HG03280 (cell line): ENCODE data around the gene SLC6A7.

ENCODE experiments used
- ATAC-seq: cut with Tn5 transposase; IDR thresholded peaks from one replicate; pipeline ENCODE4 v1.9.1; 2021; ENCODE audit warnings: mild to moderate bottlenecking, moderate library complexity; ENCODE audit not compliant: unreplicated experiment

Gene SLC6A7

DNA sequence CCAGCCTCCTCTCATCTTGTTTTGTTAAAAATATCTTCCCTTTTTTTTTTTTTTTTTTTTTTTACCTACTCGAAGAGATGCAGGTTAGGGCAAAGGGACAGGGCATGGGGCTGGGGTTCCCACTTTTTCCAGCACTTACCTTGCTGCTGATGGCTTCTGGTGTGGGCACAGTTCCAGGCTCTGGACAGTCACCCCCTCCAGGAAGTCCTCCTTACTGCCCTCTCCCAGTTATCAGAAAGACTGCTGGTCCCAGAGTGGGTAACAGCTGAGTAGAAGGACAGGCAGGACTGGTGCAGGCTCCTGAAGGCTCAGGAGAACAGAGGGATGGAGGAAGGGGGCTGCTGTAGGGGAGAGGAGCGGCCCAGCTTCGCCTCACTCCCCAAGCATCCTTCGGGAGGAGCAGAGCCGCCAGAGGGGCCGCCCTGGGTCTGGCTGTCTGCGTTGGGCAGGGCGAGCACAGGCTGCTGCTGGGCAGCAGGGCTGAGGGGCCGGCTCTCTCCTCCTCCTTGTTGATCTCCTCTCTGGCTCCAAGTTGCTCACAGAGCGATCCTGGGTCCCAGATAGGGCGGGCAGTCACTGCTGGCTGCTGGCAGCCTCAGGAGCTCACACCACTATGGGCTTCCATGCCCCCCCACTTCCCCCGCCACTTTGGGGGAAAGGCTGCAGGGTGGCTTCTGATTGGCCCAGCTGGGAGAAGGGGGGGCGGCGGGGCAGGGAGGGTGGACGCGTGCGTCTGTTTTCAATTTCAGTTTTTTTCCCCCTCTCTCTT is 34.4 kb upstream of the SLC6A7 start, which contains the start of gene PDGFRB:
Gene PDGFRB (minus strand): TSS at position 588 of the 769 bp plus-strand sequence. CDS start 18,798 bp downstream, outside the sequence.
- ATAC-seq = no peak

DNA sequence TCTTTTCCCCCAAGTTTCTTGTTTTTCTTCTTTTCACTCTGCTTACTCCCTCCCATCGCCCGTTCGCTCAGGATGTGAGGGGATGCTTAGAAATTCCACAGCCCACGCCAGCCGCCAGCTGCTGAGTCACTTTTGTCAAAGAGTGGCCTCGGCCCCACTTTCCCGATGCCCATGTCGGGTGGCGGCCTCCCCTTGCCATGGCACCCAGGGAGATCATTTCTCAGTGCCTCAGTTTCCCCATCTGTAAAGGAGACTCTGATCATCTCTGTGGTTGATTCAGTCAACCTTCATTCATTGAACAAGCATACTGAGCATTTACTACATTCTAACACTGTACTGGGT is 33.9 kb upstream of the SLC6A7 start:
- ATAC-seq = no peak

DNA sequence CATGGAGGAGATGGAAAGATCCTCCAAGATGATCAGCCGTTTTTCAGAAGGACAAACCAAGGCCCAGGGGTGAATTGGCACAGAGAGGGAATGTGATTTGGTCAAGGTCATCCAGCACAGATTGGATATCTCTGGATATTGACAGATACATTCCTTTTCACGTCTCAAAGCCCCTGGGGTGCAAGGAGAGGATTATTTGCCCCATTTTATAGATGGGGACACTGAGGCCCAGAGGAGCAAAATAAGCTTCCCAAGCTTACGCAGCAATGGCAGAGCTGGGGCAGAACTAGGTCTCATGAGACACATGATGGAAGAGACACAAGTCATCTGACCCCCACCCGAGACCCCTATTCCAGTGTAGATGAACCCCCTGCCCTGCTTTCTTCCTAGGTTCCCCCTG is 33.3 kb upstream of the SLC6A7 start:
- no peak for ATAC-seq

DNA sequence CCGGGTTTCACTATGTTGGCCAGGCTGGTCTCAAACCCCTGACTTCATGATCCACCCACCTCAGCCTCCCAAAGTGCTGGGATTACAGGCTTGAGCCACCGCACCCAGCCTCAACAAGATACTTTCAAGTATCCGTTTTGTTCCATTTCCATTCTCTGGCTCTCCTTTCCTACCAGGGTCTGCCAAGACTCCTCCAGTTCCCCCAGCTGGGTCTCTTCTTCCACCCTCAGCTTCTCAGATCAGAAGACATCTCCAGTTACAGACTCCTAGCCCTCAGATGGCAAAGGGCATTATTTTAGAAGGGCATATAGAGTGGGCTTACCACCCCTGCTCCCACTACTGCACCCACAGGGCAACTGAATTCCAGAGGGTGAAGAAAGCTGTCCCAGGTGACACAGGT is 32.7 kb upstream of the SLC6A7 start:
- no peak for ATAC-seq

DNA sequence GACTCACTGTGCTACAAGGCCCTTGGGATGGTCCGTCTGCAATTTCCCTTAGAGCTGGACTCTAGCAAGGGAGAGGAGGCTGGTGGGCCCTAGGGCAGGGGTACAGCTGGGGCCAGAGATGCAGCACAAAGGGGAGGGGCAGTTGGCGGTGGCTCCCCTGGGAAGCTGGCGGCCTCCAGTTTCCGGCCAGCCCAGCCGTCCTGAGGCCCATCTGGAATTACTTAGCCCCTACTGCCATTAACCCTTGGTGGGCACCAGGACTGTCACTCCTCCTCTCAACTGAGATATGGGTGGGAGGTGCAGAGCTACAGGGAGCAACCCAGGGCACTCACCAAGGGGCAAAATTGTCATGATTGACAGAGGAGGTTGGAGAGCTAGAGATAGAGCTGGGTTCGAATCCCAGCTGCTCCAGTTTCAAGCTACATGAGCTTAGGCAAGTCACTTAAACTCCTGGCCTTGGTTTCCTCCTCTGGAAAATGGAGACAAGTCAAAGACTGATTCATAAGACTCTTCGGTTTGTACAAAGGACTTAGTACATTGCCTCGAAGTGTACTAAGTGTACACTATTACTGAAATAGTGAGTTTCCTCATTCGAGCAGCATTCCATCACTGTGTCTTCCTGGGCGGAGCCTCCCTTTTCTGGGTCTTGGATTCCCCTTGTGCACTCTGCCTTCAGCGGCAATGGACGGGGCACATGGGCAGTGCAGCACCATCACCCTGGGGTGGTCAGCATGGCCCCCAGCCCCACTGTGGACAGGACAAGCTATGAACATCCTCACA is 31.5 kb upstream of the SLC6A7 start:
- ATAC-seq = no peak

DNA sequence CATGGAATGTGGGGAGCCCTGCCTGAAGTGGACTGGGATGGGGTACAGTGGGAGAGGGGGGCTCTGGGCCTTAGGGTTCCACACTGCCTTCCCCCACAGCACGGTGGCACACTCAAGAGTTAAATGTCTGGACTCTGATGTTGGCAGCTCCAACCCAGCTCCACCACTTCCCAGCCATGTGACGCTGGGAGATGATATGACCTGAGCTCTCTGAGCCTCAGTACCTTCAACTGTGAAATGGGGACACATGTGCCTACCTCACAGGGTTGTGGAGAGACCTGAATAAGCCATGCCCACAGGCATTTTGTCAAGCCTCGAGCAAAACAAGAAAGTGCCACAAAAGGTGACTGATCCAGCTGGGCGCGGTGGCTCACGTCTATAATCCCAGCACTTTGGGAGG is 30.8 kb upstream of the SLC6A7 start:
- ATAC-seq = no peak

DNA sequence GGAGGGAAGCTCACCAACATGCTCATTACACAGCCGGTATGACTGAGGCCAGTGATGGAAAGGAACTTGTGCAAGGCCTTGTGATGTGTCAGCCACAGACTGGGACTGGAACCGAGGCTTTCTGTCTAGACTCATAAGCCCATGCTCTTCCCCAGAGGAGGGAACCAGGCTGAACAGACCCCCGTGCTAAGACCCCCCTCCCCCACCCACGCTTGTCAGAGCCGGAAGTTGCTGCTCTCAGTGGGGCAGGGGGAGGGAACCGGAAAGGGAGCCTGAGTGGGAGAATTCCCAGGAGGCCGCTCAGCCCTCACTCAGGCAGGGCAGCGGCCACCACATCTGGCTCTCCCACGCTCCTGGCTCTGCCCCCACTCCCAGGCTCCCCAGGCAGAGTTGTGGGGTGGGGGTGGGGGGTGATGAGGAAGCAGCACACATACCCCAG is 30.1 kb upstream of the SLC6A7 start:
- ATAC-seq = no peak

DNA sequence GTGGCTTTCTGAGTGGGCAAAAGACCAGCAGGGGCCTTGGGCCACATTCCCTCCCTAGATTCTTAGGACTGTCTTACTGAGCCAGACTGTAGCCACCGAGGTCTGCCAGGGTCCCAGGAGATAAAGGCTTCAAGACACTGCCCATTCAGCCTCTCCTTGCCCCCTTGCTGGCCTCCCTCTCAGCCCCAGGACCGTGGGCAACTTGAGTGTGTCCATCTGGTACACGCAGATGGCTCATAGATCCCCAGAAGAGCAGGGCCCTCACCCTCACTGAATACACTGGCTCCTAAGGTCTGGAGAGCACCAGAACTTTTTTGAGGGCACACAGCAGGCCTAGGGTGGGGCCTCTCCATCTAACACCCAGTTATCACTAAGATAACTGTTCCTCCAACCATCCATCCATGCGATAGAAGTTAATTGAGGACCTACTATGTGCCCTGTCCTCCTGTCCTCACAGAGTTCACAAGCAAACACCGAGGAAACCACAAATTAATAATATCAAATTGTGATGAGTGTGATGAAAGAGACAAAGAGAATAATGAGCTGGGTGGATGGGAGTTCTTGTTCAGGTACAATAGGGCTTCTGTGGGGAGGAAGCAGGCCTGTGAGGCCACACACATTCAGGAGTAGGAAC is 29.3 kb upstream of the SLC6A7 start:
- ATAC-seq = no peak

DNA sequence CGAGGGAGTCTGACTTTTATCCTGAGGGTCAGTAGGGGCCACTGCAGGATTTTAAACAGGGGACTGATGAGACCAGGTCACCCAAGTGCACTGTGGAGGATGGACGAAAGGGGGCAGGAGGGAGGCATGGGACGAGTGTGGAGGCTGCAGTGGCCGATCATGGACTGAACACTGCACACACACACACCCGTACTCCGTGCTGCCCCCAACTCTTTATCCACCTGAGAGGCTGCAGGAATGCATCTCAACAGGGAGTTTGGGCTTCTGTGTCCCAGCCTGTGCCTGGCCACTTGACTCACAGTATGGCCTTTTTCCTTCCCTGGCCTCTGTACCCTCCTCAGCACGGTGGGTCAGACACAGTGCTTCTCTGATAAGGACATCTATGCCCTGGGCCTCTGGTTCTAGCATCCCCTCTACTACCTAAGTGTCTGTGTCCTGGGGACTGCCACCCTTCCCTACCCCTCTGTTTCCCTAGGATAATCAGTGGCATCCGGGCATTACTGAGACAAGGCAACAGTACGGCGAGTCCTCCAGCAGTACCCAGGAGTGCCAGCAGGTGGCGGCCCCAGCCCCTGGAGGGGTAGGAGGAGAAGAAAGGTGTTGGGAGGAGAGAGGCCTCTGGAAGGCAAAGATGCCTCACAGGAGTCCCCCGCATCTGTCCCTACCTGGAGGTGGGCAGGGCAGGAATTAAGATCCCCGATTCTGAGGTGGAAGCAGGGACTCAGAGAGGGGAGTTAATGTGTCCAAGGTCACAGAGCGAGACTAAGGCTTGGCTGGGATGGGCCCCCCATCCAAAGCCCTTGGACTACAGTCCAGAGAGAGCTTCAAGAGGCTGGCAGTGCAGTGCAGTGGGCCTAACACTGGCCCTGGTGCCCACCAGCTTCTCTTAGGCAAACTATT is 28.4 kb upstream of the SLC6A7 start:
- ATAC-seq = peak; percentile 79

DNA sequence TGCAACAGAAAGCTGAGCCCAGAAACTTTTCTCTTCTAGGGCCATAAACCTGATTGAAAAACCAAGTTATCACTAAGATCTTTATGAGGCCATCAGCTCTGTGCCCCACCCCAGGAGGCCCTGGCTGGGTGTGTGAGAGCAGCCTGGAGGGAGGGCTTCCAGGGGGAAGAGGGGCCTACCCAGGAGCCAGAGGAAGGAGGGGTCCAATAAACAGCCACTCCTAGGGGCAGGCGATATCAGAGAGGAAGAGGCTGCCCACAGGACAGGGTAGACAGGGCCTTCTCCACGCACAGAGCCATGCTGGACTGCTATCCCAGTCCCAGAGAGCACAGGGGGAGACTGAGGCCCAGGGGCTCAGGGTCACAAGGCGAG is 27.7 kb upstream of the SLC6A7 start:
- ATAC-seq = no peak

DNA sequence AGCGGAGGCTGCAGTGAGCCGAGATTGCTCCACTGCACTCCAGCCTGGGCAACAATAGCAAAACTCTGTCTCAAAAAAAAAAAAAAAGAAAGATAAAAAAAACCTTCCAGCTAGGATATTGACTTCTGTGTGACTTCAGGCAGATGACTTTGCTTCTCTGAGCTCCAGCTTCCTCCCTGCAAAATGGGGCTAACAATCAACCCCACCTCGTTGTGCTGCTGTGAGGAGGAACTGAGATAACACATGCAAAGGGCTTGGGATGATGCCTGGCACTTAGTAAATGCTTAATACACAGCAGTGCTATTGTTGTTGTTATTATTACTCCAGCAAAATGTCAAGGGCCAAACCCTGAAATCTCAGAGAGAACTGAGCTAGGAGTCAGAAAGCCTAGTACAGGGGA is 26.8 kb upstream of the SLC6A7 start:
- no peak for ATAC-seq

DNA sequence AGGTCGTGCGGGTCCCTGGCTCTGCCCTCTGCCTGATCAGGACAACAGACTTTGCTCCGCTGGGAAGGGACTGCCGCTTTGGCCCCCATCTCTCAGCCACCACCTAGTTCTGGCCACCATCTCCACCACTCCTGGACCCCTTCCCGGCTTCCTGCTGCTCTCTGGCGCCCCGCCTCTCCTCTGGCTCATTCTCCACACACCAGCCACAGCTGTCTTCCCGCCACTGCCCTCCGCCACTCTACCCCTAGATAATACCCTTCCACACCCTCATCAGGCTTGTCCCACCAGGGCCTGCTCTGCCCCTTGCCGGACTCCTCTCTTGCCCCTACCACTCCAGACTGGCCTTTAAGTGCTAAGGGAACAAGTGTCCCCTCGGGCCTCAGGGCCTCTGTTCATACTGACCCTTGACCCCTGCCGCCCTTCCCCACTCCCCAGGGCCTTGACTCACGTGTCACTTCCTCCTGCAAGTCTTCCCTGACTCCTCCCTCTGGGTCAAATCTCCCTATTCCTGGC is 26.3 kb upstream of the SLC6A7 start:
- ATAC-seq = no peak

DNA sequence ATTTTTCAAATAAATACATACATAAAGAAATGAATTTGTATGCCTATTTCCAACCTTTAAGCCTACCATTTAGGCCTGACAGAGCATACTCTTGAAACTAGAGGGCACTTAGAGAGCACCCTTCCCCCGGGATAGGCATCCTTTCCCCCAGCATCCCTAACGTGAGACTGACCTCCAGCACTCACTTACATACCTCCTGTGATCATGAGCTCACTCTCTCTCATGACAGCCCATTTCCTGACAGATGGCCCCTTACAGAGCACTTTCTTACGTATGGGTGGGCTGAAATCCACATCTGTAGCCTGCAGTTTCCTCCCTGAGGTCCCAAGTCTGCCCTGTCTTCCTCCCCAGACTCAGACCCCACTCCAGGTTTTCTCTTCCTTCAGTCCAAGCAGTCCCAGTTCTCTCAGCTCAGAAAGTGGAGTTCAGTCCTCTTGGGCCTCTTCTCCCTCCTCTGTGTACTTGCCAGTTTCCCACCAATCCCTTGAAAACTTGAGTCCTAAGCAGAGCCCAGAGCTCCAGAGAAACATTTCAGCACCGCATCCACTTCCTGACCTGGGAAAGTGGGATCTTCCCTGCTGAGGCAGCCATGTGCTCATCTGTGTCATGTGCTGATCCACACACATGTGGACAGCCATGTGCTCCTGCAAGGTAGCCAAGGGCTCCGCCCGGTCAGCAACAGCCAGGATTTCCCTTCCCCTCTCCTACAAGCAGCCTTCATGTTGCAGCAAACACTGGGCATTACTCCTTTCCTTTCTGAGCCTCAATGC is 25.5 kb upstream of the SLC6A7 start:
- ATAC-seq = no peak

DNA sequence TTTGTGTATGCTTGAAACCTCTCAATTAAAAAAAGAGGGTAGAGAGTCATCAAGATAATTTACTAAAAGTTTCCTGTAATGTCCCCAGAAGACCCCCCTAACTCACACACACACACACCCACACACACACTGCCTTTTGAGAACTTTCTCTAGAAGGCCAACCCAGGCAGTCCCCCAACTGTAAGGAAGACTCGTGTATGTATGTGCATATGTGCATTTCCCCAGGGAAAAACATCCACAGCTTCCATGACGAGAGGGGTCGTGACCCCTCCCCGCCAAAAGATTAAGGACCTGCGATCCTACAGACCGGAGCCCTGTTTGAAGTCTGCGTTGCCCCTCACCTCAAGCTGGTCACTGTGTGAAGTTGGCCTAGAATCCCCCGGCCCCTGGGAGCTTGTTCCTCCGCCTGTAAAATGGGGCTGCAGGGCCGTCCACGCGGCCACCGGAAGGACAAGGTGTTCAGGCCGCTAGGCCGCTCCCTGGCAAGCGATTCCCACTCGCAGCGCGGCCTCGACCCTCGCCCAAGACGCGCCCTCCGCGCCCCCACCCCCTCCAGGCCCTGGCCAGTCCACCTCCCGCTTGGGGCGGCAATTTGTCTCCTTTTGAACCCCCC is 23.7 kb upstream of the SLC6A7 start:
- no peak for ATAC-seq

DNA sequence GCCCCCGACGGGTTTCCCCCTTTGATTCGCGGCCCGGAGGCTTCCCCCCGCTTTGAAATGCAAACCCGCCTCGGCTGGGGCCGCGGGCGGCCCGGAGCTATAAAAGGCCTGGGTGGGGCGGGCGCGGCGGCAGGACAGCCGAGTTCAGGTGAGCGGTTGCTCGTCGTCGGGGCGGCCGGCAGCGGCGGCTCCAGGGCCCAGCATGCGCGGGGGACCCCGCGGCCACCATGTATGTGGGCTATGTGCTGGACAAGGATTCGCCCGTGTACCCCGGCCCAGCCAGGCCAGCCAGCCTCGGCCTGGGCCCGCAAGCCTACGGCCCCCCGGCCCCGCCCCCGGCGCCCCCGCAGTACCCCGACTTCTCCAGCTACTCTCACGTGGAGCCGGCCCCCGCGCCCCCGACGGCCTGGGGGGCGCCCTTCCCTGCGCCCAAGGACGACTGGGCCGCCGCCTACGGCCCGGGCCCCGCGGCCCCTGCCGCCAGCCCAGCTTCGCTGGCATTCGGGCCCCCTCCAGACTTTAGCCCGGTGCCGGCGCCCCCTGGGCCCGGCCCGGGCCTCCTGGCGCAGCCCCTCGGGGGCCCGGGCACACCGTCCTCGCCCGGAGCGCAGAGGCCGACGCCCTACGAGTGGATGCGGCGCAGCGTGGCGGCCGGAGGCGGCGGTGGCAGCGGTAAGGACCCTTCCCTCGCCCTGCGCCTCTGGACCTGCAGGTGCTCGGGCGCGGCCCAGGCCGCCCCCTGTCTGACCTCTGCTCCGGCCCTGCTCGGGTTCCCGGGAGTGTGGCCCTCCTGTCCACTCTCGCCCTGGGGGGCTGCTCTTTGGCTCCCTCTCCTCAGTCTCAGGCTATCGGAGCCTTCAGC is 23.0 kb upstream of the SLC6A7 start, which contains the start of gene CDX1:
Gene CDX1 (plus strand): TSS at position 129 of the 862 bp plus-strand sequence. CDS start 99 bp downstream, at position 228.
- no peak for ATAC-seq

DNA sequence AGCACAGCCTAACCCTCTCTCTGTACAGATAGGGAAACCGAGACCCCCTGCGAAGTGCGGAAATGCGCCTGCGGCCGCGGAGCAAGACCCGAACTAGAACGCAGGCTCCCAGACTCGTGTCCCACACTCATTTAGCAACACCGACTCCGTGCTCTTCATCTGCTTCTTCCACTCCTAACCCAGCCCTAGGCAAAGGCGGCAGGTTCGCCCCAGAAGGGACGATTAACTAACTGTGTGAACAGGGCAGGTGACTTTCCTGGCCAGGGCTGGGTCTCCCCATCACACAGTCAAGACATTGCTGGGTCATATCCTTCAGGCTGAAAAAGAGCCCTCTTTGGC is 22.4 kb upstream of the SLC6A7 start:
- no peak for ATAC-seq

DNA sequence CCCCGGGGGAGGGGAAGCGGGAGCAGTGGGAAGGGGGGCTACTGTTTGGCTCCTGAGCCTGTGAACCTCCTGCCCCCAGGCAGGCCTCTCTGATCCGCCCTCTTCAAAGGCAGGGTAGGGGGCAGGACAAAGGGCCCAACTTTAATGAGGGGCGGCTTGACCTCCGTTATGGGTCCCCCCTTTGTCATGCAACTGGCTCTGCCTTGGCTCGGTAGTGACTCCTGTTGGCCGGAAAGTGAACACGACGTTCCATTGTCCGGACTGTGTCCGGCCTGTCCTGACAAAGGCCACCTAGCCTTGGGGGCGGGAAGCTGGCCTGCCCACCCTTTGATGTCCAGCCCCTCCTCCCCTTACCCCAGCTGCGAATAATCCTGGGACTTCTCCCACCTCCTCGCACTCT is 22.0 kb upstream of the SLC6A7 start:
- no peak for ATAC-seq

DNA sequence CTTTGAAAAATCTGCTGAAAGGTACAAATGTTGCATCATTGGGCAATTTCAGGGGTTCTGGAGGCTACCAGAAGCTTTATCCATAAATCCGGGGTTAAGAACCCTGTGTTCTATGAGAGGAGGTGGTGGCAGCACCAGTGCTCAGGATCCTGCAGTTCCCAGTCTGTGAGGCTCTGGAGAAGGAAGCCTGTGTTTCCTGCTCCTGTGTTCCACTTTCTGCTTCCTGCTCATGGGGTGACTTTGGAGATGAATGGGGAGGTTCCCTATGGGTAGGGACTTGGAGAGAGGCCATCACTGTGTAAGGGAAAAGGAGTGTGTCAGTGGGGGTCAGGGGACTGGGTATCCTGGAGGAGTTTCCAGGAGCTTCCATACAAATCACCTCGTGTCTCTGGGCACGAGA is 21.0 kb upstream of the SLC6A7 start:
- no peak for ATAC-seq

DNA sequence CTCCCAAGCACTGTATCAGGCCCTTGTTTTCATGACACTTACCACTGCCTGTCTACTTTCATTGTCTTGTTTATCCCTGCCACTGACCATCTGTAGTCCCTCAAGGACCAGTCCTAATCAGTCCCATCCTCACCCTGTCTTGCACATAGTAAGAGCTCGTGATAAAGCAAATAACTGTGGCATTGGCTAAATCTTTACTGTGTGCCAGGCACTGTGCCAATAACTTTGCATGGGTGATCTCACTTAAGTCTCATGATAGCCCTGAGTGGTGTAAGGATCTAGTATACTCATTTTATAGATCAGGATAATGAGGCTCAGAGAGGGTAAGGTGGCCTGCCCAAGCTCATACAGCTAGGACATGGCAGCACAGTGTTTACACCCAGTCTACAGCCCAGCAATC is 17.7 kb upstream of the SLC6A7 start:
- ATAC-seq = no peak
